ENCODE results near the gene PCSK6. TPM values are rescaled to one million over a fixed set of nuclear protein-coding genes. Genes with fewer than 3 reads are reported as not detected.

The PCSK6 gene
- total RNA-seq, 1 donor from 2014 or later, result 5.4 TPM

- no peak overlapping the region for H3K4me3 Mint-ChIP-seq
- peaks cover 2% of the 10 kb centered on the region for H3K9me3 Mint-ChIP-seq
- peaks cover 18% of the 10 kb centered on the region for H3K4me1 Mint-ChIP-seq
- no peak for DNase-seq (ENCODE audit: low read depth, low spot score)
- H3K27me3 Mint-ChIP-seq (ENCODE audit: low read depth), result no peaks in the 10 kb centered on the region
- H3K27ac Mint-ChIP-seq (ENCODE audit: unreplicated experiment), result no peak overlapping the region
- TF ChIP-seq CTCF (conservative IDR thresholded peaks at IDR 0.05), result no peak
- peaks cover 2% of the 10 kb centered on the region for H3K36me3 Mint-ChIP-seq (ENCODE audit: low read depth)
Observed at GRCh38 chr15:101439285-101439919, 50.1 kb downstream of the PCSK6 start.

GRCh38 chr15:101438482-101439284 is 50.8 kb downstream of the PCSK6 start:
- Mint-ChIP-seq H3K4me1 (peaks cover 18% of the 10 kb centered on the region), H3K36me3 (ENCODE audit: low read depth) (peaks cover 2% of the 10 kb centered on the region), H3K9me3 (peaks cover 2% of the 10 kb centered on the region), H3K27ac (ENCODE audit: unreplicated experiment) (no peak overlapping the region), H3K4me3 (no peak overlapping the region), H3K27me3 (ENCODE audit: low read depth) (no peaks in the 10 kb centered on the region)
- TF ChIP-seq CTCF (conservative IDR thresholded peaks at IDR 0.05), result no peak
- no peak for DNase-seq (ENCODE audit: low read depth, low spot score)

GRCh38 chr15:101437618-101438481 is 51.7 kb downstream of the PCSK6 start:
- Mint-ChIP-seq H3K4me1 (peaks cover 18% of the 10 kb centered on the region), H3K36me3 (ENCODE audit: low read depth) (peaks cover 2% of the 10 kb centered on the region), H3K9me3 (peaks cover 2% of the 10 kb centered on the region), H3K4me3 (no peak overlapping the region), H3K27me3 (ENCODE audit: low read depth) (no peaks in the 10 kb centered on the region), H3K27ac (ENCODE audit: unreplicated experiment) (no peak overlapping the region)
- DNase-seq (ENCODE audit: low read depth, low spot score), result no peak
- no peak for TF ChIP-seq CTCF (conservative IDR thresholded peaks at IDR 0.05)

GRCh38 chr15:101437209-101437608 is 52.3 kb downstream of the PCSK6 start:
- no peak for DNase-seq (ENCODE audit: low read depth, low spot score)
- peaks cover 2% of the 10 kb centered on the region for H3K9me3 Mint-ChIP-seq
- H3K36me3 Mint-ChIP-seq (ENCODE audit: low read depth), result peaks cover 2% of the 10 kb centered on the region
- no peak for TF ChIP-seq CTCF (conservative IDR thresholded peaks at IDR 0.05)
- no peak overlapping the region for H3K4me3 Mint-ChIP-seq
- H3K27me3 Mint-ChIP-seq (ENCODE audit: low read depth), result no peaks in the 10 kb centered on the region
- H3K4me1 Mint-ChIP-seq, result peaks cover 18% of the 10 kb centered on the region
- no peak overlapping the region for H3K27ac Mint-ChIP-seq (ENCODE audit: unreplicated experiment)

- H3K4me1 Mint-ChIP-seq, result peaks cover 18% of the 10 kb centered on the region
- no peak for TF ChIP-seq CTCF (conservative IDR thresholded peaks at IDR 0.05)
- H3K27me3 Mint-ChIP-seq (ENCODE audit: low read depth), result no peaks in the 10 kb centered on the region
- no peak overlapping the region for H3K4me3 Mint-ChIP-seq
- no peak overlapping the region for H3K27ac Mint-ChIP-seq (ENCODE audit: unreplicated experiment)
- DNase-seq (ENCODE audit: low read depth, low spot score), result no peak
- H3K36me3 Mint-ChIP-seq (ENCODE audit: low read depth), result peaks cover 2% of the 10 kb centered on the region
- peaks cover 2% of the 10 kb centered on the region for H3K9me3 Mint-ChIP-seq
Observed at GRCh38 chr15:101436526-101436925, 53.0 kb downstream of the PCSK6 start.
